ENCODE results near the gene CLEC10A. TPM values are rescaled to one million over a fixed set of nuclear protein-coding genes. Genes with fewer than 3 reads are reported as not detected.

The CLEC10A gene
- total and polyA plus RNA-seq, 10 of the 15 experiments (the other 5 are each of a cell fraction or from before 2014, with no cell fraction given) = not detected

DNA sequence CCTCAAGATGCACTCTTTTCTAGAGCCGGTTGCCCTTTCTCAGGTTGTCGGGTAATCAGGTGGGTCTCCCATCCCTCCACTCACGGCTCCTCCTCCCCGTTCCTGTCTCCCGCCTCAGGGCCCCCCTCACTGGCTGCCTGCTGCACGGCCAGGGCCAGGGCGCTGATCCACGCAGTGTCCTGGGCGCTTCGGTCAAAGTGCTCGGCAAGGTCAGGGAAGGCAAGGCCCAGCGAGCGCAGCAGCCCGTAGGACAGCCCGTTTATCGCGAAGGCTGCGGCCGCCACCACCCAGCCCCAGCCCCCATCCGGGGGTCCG lies 36.9 kb downstream of the CLEC10A start:
- no TSS peak for BruUV-seq (replicated peaks)
- peaks cover 0 to 2% of the 10 kb centered on the region in 2 experiments; a peak in 2 of 4 replicates for H3K27me3 ChIP-seq (replicated peaks in 1 of 2; ENCODE audit: control insufficient read depth in 2 of 2, insufficient read depth in 2 of 2, low read length in 1 of 2)
- no peak overlapping the region for H3K9ac ChIP-seq (ENCODE audit: control insufficient read depth, insufficient read depth, low read length)
- no peaks in the 10 kb centered on the region for H3K9me3 ChIP-seq (replicated peaks; ENCODE audit: control insufficient read depth, insufficient read depth, low read length)
- ChIA-PET RAD21 (ENCODE audit: unreplicated experiment) (interaction anchor here (4.8 to 10.0 kb wide), 2 partner anchors 21 to 93 kb away, joined by 25 to 269 read pairs; partner anchors contain the start of gene BCL6B), CTCF (interaction anchor here (21.9 kb wide), 1 partner anchor 94 kb away, joined by 590 read pairs; no protein-coding TSS in a partner anchor), SMC1A (ENCODE audit: uncharacterized antibody, unreplicated experiment) (interaction anchor here (13.6 kb wide), 1 partner anchor 94 kb away, joined by 356 read pairs; no protein-coding TSS in a partner anchor), POLR2A (no interaction called here)
- intact Hi-C loops (cut with micrococcal nuclease; ENCODE audit: unreplicated experiment) (loop anchor here (10.0 kb wide), 1 partner anchor 392 kb away; the partner anchor contains the start of genes FGF11 and TMEM102), in situ Hi-C loops (cut with MboI) (loop anchor here (5.0 to 25.0 kb wide), 2 partner anchors 254 to 519 kb away; partner anchors contain the start of genes SENP3 and TNFSF13)
- DNase-seq (ENCODE audit: low read depth, low spot score) (no peak), FAIRE-seq (no peak), ATAC-seq (no peak)
- H3K4me1 ChIP-seq (ENCODE audit: control insufficient read depth, insufficient read depth, low read length) = peaks cover 28% of the 10 kb centered on the region
- 14% methylated on average over 14 of the region's 21 CpGs for WGBS (ENCODE audit: insufficient coverage, insufficient replicate concordance, low lambda C conversion rate, missing lambda C conversion rate)
- H4K20me1 ChIP-seq (ENCODE audit: control insufficient read depth, insufficient read depth) = no peaks in the 10 kb centered on the region
- H3K27ac ChIP-seq (ENCODE audit: control insufficient read depth, insufficient read depth) = no peak overlapping the region
- H3K4me3 ChIP-seq = peak overlapping the region; percentile 48; the same call in 1 of the 2 replicates
- no peaks in the 10 kb centered on the region for H3K79me2 ChIP-seq (ENCODE audit: control insufficient read depth, insufficient read depth, low read length)
- 0 out of 2 replicates have a peak, but pooled peaks have one; percentile 3 for TF ChIP-seq CREM (IDR thresholded peaks at IDR 0.05; ENCODE audit: low read depth)
- TF ChIP-seq ZNF207 (IDR thresholded peaks at IDR 0.05; ENCODE audit: borderline replicate concordance) = peak; percentile 56; the same call in 1 of the 2 replicates
- TF ChIP-seq ZNF217 (IDR thresholded peaks at IDR 0.05) = no peak
- TF ChIP-seq BMI1 (IDR thresholded peaks at IDR 0.05; ENCODE audit: borderline replicate concordance) = no peak
- H3K36me3 ChIP-seq (ENCODE audit: control insufficient read depth in 2 of 2, insufficient read depth in 2 of 2, low read length in 1 of 2) = no peaks in the 10 kb centered on the region; a peak in 1 of 4 replicates
- H2AFZ ChIP-seq (ENCODE audit: control insufficient read depth, low read depth, low read length) = peak overlapping the region; percentile 53
- H3K4me2 ChIP-seq (ENCODE audit: control insufficient read depth, insufficient read depth) = peak overlapping the region; percentile 82

DNA sequence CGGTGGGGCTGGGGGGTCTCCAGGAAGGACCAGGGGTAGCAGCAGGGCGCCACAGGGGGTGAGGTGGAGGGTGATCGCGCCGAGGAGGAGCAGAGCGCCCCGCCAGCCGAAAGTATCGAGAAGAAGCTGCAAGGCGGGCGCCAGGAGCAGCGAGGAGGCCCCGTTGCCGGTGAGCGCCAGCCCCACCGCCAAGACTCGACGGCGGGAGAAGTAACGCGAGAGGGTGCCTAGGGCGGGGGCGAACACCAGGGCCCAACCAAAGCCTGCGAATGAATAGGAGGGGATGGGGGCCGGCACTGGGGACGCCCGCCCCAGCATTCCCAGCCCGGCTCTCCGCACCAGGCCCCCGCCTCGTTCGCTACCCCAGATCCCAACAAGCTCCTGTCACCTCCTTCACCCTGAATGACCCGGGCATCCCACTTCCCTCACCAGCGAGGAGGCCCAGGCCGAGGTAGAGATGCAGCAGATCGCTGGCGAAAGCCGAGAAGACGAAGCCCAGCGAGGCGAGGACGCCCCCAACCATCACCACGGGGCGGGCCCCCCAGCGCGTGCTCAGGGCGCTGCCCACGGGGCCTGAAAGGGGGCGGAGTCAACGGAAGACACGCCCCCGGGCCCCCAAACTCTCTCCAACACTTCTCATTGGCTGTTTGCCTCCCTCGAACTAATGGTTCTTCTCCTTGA lies 37.4 kb downstream of the CLEC10A start:
- ChIA-PET RAD21 (ENCODE audit: unreplicated experiment) (interaction anchor here (1.6 kb wide), 1 partner anchor 94 kb away, joined by 4 read pairs; no protein-coding TSS in a partner anchor), SMC1A (ENCODE audit: uncharacterized antibody, unreplicated experiment) (no interaction called here), CTCF (interaction anchor here (21.9 kb wide), 1 partner anchor 95 kb away, joined by 590 read pairs; no protein-coding TSS in a partner anchor), POLR2A (interaction anchor here (0.5 kb wide), 1 partner anchor 23 kb away, joined by 4 read pairs; no protein-coding TSS in a partner anchor)
- TF ChIP-seq EGR1 (IDR thresholded peaks at IDR 0.05; ENCODE audit: borderline replicate concordance in 1 of 2, low read depth in 2 of 2, low read length in 2 of 2) (peak in 1 of 2 experiments; percentile 23; a peak in 1 of 3 replicates), POLR2AphosphoS2 (IDR thresholded peaks at IDR 0.05; ENCODE audit: low read depth, low read length) (0 out of 2 replicates have a peak, but pooled peaks have one; percentile 22), POLR2A (IDR thresholded peaks at IDR 0.05; ENCODE audit: low read depth, low read length) (peak; percentile 59), BHLHE40 (IDR thresholded peaks at IDR 0.05; ENCODE audit: borderline replicate concordance in 1 of 2, low read depth in 2 of 2, low read length in 1 of 2) (peak in 1 of 2 experiments; percentile 47; a peak in 1 of 4 replicates), STAT3 (IDR thresholded peaks at IDR 0.05; ENCODE audit: low read depth, low read length) (no peak), CREM (IDR thresholded peaks at IDR 0.05; ENCODE audit: low read depth) (0 out of 2 replicates have a peak, but pooled peaks have one; percentile 5), CHD2 (IDR thresholded peaks at IDR 0.05; ENCODE audit: borderline replicate concordance, low read depth, low read length) (no peak)
- intact Hi-C loops (cut with micrococcal nuclease; ENCODE audit: unreplicated experiment) (loop anchor here (10.0 kb wide), 1 partner anchor 392 kb away; the partner anchor contains the start of genes FGF11 and TMEM102), in situ Hi-C loops (cut with MboI) (loop anchor here (5.0 to 25.0 kb wide), 2 partner anchors 255 to 520 kb away; partner anchors contain the start of genes SENP3 and TNFSF13)
- H2AFZ ChIP-seq (ENCODE audit: control insufficient read depth, low read depth, low read length) = peak overlapping the region; percentile 69
- H3K27ac ChIP-seq (ENCODE audit: control insufficient read depth, insufficient read depth) = no peak overlapping the region
- BruUV-seq (replicated peaks) = no TSS peak
- no peaks in the 10 kb centered on the region for H4K20me1 ChIP-seq (ENCODE audit: control insufficient read depth, insufficient read depth)
- FAIRE-seq (no peak), DNase-seq (ENCODE audit: low read depth, low spot score) (no peak), ATAC-seq (0 out of 3 replicates have a peak, but pooled peaks have one; percentile 7)
- WGBS (ENCODE audit: insufficient coverage, insufficient replicate concordance, low lambda C conversion rate, missing lambda C conversion rate) = 11% methylated on average over 39 of the region's 53 CpGs
- H3K4me3 ChIP-seq = peak overlapping the region; percentile 48
- no peaks in the 10 kb centered on the region; a peak in 1 of 4 replicates for H3K36me3 ChIP-seq (ENCODE audit: control insufficient read depth in 2 of 2, insufficient read depth in 2 of 2, low read length in 1 of 2)
- H3K79me2 ChIP-seq (ENCODE audit: control insufficient read depth, insufficient read depth, low read length) = no peaks in the 10 kb centered on the region
- peaks cover 28% of the 10 kb centered on the region for H3K4me1 ChIP-seq (ENCODE audit: control insufficient read depth, insufficient read depth, low read length)
- peaks cover 0 to 2% of the 10 kb centered on the region in 2 experiments; a peak in 2 of 4 replicates for H3K27me3 ChIP-seq (replicated peaks in 1 of 2; ENCODE audit: control insufficient read depth in 2 of 2, insufficient read depth in 2 of 2, low read length in 1 of 2)
- peak overlapping the region; percentile 58; the same call in 1 of the 2 replicates for H3K9ac ChIP-seq (ENCODE audit: control insufficient read depth, insufficient read depth, low read length)
- H3K4me2 ChIP-seq (ENCODE audit: control insufficient read depth, insufficient read depth) = peak overlapping the region; percentile 82
- H3K9me3 ChIP-seq (replicated peaks; ENCODE audit: control insufficient read depth, insufficient read depth, low read length) = no peaks in the 10 kb centered on the region
